Stimulated activated naive B cell treated with anti-CD40 and anti-IgM and Interleukin-4, amounts not matched to agents 10 μg/mL and 1 μg/mL and 100 μg/mL, for 72 hours (primary cell): ENCODE measurements around the gene ASB15.

Experiments
- ATAC-seq, 2 donors: fragments of 150-1000 bp; cut with Tn5 transposase; replicated peaks; 2 replicates each; pipeline ENCODE4 v1.10.0; 2021; ENCODE audit warnings: moderate library complexity in 1 of 2
- DNase-seq: peaks from one replicate; pipeline ENCODE4 v3.0.0; 2021
- H3K27ac Mint-ChIP-seq: one replicate; pipeline ENCODE4 v1.8.0; 2022; ENCODE audit warnings: mild to moderate bottlenecking, mixed read lengths
- H3K27me3 Mint-ChIP-seq, 2 donors: one replicate each; pipeline ENCODE4 v1.8.0; 2022; ENCODE audit warnings: mixed read lengths in 2 of 2
- H3K36me3 Mint-ChIP-seq, 2 donors: one replicate each; pipeline ENCODE4 v1.8.0; 2022; ENCODE audit warnings: mixed read lengths in 2 of 2, mild to moderate bottlenecking in 1 of 2
- H3K4me1 Mint-ChIP-seq, 2 donors: one replicate each; pipeline ENCODE4 v1.8.0; 2022; ENCODE audit warnings: mixed read lengths in 2 of 2, mild to moderate bottlenecking in 1 of 2
- H3K4me3 Mint-ChIP-seq, 2 donors: one replicate each; pipeline ENCODE4 v1.8.0; 2022; ENCODE audit warnings: mild to moderate bottlenecking in 2 of 2, mixed read lengths in 2 of 2, moderate library complexity in 1 of 2
- H3K9me3 Mint-ChIP-seq, 2 donors: one replicate each; pipeline ENCODE4 v1.8.0; 2022; ENCODE audit warnings: mixed read lengths in 2 of 2, mild to moderate bottlenecking in 1 of 2

The ASB15 gene

DNA sequence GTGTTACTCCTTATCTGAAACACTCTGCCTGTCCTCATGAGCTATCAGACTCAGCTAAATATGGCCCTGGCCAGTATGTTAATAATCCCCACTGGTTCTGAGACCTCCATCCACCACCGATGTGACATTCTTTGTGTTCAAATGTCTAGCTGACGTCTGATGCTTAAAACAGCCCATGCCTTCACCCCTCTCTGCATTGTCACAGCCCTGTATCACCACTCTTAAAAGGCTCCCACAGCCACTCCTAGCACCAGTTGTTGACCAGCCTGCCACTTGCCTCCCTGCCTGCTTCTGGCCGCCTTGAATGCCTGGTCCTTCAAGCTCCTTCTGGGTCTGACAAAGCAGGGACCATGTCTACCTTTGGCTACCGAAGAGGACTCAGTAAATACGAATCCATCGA lies 54.0 kb downstream of the ASB15 start, which contains the start of gene LMOD2:
Gene LMOD2 (plus strand): TSS at position 253 of the 400 bp plus-strand sequence. CDS start 98 bp downstream, at position 351.
- no peak within 1 kb of the TSS for H3K27ac Mint-ChIP-seq
- no peak for ATAC-seq
- no peaks in the 10 kb centered on the region for H3K4me1 Mint-ChIP-seq
- H3K9me3 Mint-ChIP-seq = no peaks in the 10 kb centered on the region
- no peaks in the 10 kb centered on the region for H3K36me3 Mint-ChIP-seq
- no peak within 1 kb of the TSS for H3K4me3 Mint-ChIP-seq
- H3K27me3 Mint-ChIP-seq = peaks cover 17 to 26% of the 10 kb centered on the region in 2 donors
- no peak for DNase-seq

GRCh38 chr7:123656544-123657303 lies 55.1 kb downstream of the ASB15 start:
- no peak overlapping the region for H3K27ac Mint-ChIP-seq
- no peak overlapping the region for H3K4me3 Mint-ChIP-seq
- no peaks in the 10 kb centered on the region for H3K36me3 Mint-ChIP-seq
- H3K27me3 Mint-ChIP-seq = peaks cover 23 to 27% of the 10 kb centered on the region in 2 donors
- ATAC-seq (no peak), DNase-seq (no peak)
- no peaks in the 10 kb centered on the region for H3K4me1 Mint-ChIP-seq
- H3K9me3 Mint-ChIP-seq = no peaks in the 10 kb centered on the region

GRCh38 chr7:123657304-123657685 lies 55.7 kb downstream of the ASB15 start:
- no peaks in the 10 kb centered on the region for H3K36me3 Mint-ChIP-seq
- peaks cover 29% of the 10 kb centered on the region in 2 donors for H3K27me3 Mint-ChIP-seq
- ATAC-seq (no peak), DNase-seq (no peak)
- H3K4me1 Mint-ChIP-seq = no peaks in the 10 kb centered on the region
- H3K27ac Mint-ChIP-seq = no peak overlapping the region
- no peaks in the 10 kb centered on the region for H3K9me3 Mint-ChIP-seq
- no peak overlapping the region for H3K4me3 Mint-ChIP-seq

DNA sequence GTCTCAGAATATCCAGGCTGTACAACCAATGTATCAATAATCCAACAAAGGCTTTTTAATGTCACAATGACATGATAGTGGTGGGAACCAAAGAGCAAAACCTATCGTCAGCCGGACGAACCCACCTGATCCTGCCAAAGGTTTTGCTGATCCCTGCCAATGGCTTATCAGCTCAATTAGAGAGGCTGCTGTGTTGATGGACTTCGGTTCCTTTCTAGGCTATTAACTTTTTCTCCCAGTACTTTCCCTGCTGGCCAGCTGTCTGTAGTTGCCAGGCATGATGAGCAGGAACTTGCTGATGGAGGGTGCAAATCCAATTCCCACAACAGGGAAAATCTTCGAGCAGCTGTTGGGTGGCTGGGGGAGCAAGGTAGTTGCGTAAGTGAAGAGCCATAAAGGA lies 56.4 kb downstream of the ASB15 start:
- Mint-ChIP-seq H3K36me3 (no peaks in the 10 kb centered on the region), H3K4me3 (no peak overlapping the region), H3K27ac (no peak overlapping the region), H3K27me3 (peaks cover 36% of the 10 kb centered on the region in 2 donors), H3K4me1 (no peaks in the 10 kb centered on the region), H3K9me3 (no peaks in the 10 kb centered on the region)
- no peak for ATAC-seq
- no peak for DNase-seq

GRCh38 chr7:123660514-123661354 lies 59.1 kb downstream of the ASB15 start:
- DNase-seq (no peak), ATAC-seq (no peak)
- H3K36me3 Mint-ChIP-seq = no peaks in the 10 kb centered on the region
- peaks cover 43 to 48% of the 10 kb centered on the region in 2 donors for H3K27me3 Mint-ChIP-seq
- no peaks in the 10 kb centered on the region for H3K4me1 Mint-ChIP-seq
- no peaks in the 10 kb centered on the region for H3K9me3 Mint-ChIP-seq
- no peak overlapping the region for H3K27ac Mint-ChIP-seq
- no peak overlapping the region for H3K4me3 Mint-ChIP-seq

- H3K27me3 Mint-ChIP-seq = peaks cover 41 to 47% of the 10 kb centered on the region in 2 donors
- no peak overlapping the region for H3K4me3 Mint-ChIP-seq
- DNase-seq (no peak), ATAC-seq (no peak)
- no peaks in the 10 kb centered on the region for H3K36me3 Mint-ChIP-seq
- H3K27ac Mint-ChIP-seq = no peak overlapping the region
- H3K4me1 Mint-ChIP-seq = no peaks in the 10 kb centered on the region
- H3K9me3 Mint-ChIP-seq = no peaks in the 10 kb centered on the region
These were observed 60.1 kb downstream of the ASB15 start for GRCh38 chr7:123661765-123662164.

- no peak overlapping the region for H3K27ac Mint-ChIP-seq
- no peak overlapping the region for H3K4me3 Mint-ChIP-seq
- ATAC-seq = no peak
- peaks cover 41 to 47% of the 10 kb centered on the region in 2 donors for H3K27me3 Mint-ChIP-seq
- no peaks in the 10 kb centered on the region for H3K36me3 Mint-ChIP-seq
- DNase-seq = no peak
- H3K4me1 Mint-ChIP-seq = no peaks in the 10 kb centered on the region
- H3K9me3 Mint-ChIP-seq = no peaks in the 10 kb centered on the region
These were observed 60.7 kb downstream of the ASB15 start for GRCh38 chr7:123662293-123662692.

DNA sequence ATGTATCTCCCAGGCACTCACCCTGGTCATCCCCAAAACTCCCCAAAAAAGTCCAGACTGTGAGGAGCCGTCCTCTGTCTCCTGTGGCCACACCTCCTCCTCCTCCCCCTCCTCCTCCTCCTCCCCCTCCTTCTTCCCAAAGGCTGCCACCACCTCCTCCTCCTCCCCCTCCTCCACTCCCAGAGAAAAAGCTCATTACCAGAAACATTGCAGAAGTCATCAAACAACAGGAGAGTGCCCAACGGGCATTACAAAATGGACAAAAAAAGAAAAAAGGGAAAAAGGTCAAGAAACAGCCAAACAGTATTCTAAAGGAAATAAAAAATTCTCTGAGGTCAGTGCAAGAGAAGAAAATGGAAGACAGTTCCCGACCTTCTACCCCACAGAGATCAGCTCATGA lies 61.1 kb downstream of the ASB15 start:
- ATAC-seq (no peak), DNase-seq (no peak)
- Mint-ChIP-seq H3K9me3 (no peaks in the 10 kb centered on the region), H3K27ac (no peak overlapping the region), H3K4me3 (no peak overlapping the region), H3K27me3 (peaks cover 41 to 47% of the 10 kb centered on the region in 2 donors), H3K36me3 (no peaks in the 10 kb centered on the region), H3K4me1 (no peaks in the 10 kb centered on the region)

- no peaks in the 10 kb centered on the region for H3K36me3 Mint-ChIP-seq
- no peak for DNase-seq
- no peak overlapping the region for H3K4me3 Mint-ChIP-seq
- H3K9me3 Mint-ChIP-seq = no peaks in the 10 kb centered on the region
- no peak overlapping the region for H3K27ac Mint-ChIP-seq
- no peaks in the 10 kb centered on the region for H3K4me1 Mint-ChIP-seq
- peaks cover 41 to 47% of the 10 kb centered on the region in 2 donors for H3K27me3 Mint-ChIP-seq
- ATAC-seq = no peak
These were observed 61.6 kb downstream of the ASB15 start for GRCh38 chr7:123663200-123663599.

- no peak for ATAC-seq
- H3K9me3 Mint-ChIP-seq = no peaks in the 10 kb centered on the region
- DNase-seq = no peak
These were observed 63.5 kb downstream of the ASB15 start for GRCh38 chr7:123665157-123665556.

DNA sequence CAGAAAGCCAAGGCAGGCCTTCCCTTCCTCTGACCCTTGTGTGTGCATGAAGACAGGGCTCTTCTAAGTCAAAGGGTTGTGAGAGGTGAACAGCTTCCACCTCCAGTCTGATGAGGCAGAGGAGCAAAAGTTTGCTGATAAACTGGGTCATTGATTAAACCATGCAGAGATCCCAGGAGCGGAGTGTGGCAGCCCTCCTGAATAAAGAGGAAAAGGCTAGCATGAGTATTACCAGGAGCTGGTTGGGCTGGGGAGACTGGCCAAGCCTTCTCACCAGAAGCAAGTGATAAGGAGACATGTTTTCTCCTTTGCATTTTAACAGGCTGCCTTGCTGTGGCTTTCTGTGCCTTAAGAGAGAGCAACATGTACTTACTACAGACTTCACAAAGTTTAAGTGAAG lies 64.3 kb downstream of the ASB15 start:
- Mint-ChIP-seq H3K4me3 (no peak overlapping the region), H3K27me3 (peaks cover 23 to 37% of the 10 kb centered on the region in 2 donors), H3K9me3 (no peaks in the 10 kb centered on the region), H3K27ac (no peak overlapping the region), H3K4me1 (no peaks in the 10 kb centered on the region), H3K36me3 (no peaks in the 10 kb centered on the region)
- DNase-seq (no peak), ATAC-seq (no peak)

More at GRCh38 chr7:123665157-123665556, 63.5 kb downstream of the ASB15 start:
- H3K4me3 Mint-ChIP-seq = no peak overlapping the region
- no peaks in the 10 kb centered on the region for H3K36me3 Mint-ChIP-seq
- no peak overlapping the region for H3K27ac Mint-ChIP-seq
- peaks cover 30 to 39% of the 10 kb centered on the region in 2 donors for H3K27me3 Mint-ChIP-seq
- no peaks in the 10 kb centered on the region for H3K4me1 Mint-ChIP-seq

DNA sequence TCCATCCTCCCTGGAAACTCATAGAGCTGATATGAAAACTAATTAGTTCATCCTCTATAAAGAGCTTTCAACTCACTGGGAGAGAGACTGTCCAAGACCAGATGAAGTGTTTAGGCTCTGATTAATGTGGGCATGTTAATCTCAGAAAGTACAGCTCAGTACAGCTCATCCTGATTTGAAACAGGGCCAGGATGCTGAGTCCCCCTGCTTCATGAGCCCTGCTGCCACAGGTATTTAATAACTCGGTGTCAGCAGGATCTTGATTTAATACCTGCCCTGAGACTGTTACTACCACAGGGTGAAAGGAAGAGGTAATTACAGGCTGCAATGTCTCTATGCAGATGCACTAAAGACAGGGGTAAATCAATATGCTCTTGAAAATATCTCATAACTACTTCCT lies 64.9 kb downstream of the ASB15 start:
- no peak for DNase-seq
- Mint-ChIP-seq H3K4me1 (no peaks in the 10 kb centered on the region), H3K27ac (no peak overlapping the region), H3K9me3 (no peaks in the 10 kb centered on the region), H3K36me3 (no peaks in the 10 kb centered on the region), H3K4me3 (no peak overlapping the region), H3K27me3 (peaks cover 20 to 31% of the 10 kb centered on the region in 2 donors)
- ATAC-seq = no peak

- Mint-ChIP-seq H3K27ac (no peak overlapping the region), H3K4me3 (no peak overlapping the region)
- ATAC-seq = no peak
These were observed 67.9 kb downstream of the ASB15 start for GRCh38 chr7:123669485-123669884.

GRCh38 chr7:123673137-123673732 lies 71.6 kb downstream of the ASB15 start:
- no peak for DNase-seq
- H3K4me1 Mint-ChIP-seq = no peaks in the 10 kb centered on the region
- no peaks in the 10 kb centered on the region for H3K27me3 Mint-ChIP-seq
- no peak overlapping the region for H3K4me3 Mint-ChIP-seq
- no peak for ATAC-seq
- no peaks in the 10 kb centered on the region for H3K36me3 Mint-ChIP-seq
- H3K9me3 Mint-ChIP-seq = no peaks in the 10 kb centered on the region
- H3K27ac Mint-ChIP-seq = no peak overlapping the region

More at GRCh38 chr7:123669485-123669884, 67.9 kb downstream of the ASB15 start:
- no peak for DNase-seq
- Mint-ChIP-seq H3K36me3 (no peaks in the 10 kb centered on the region), H3K9me3 (no peaks in the 10 kb centered on the region), H3K27me3 (peaks cover 2 to 8% of the 10 kb centered on the region in 2 donors), H3K4me1 (no peaks in the 10 kb centered on the region)
